Raji (cell line): ENCODE results near the gene CFAP61.

Experiments used
- POLR2A ChIP-seq: IDR thresholded peaks from 2 replicates; pipeline ENCODE4 v1.6.1; 2011; ENCODE audit warnings: low read depth, low read length, control low read depth; ENCODE audit not compliant: insufficient read depth

Gene CFAP61

DNA sequence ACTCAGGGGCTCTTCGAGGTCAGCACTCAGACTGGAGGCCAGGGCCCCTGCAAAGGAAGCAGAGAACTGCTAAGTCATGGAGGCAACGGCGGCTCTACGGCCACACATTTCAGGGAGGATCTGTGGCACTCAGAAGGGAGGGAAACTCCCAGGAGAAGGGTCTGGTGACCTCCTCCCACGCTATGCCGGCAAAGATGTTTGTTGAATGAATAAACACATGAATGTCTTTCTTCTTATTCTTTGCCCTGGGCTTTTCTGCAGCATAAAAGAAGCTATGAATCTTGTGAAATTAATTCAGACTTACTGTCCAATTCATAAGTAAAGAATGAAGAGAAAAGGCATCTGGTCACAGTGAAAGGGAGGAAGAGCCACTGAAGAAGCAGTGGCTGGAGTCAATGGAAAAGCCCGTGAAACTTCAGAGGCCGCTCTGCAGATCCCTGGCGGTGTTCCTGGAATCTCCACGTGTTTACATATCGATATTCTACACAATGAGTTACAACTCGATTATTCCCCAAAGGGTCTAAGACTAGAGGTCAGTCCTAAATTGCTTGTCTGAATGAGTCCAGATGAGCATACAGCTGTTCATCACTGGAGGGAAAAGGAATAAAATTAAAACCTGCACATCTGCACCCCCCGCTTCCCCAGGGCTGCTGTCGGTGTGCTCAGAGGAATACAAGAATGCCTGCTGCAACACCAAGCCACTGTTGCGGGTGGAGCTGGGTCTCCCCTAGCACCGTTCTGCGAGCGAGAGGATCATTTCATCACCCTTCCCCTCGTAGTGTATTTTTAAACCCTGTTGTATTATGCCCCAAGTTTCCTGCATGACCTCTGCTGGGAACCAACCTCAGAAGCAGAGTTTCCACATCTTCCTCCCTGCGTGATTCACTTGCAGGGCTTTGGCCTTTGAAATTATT, 341.1 kb downstream of the CFAP61 start:
- TF ChIP-seq POLR2A = no peak

DNA sequence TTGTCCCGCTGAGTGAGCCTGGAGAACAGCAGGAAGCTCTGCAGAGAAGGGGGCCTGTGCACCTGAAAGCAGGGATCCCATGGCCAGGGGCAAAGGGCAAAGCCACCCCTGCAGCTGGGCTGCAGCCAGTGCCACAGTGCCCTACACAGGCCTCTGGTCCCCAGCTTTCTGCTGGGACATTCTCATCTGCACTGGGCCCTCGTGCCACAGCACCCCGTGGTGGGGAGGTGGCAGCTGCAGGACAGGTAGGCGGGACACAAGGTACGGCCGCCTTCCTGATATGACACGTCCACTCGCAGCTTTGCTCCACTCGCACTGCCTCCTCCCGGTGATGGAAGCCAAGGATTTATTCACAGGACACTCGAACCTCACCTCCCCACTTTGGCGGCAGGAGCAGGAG, 342.8 kb downstream of the CFAP61 start:
- TF ChIP-seq POLR2A = no peak

DNA sequence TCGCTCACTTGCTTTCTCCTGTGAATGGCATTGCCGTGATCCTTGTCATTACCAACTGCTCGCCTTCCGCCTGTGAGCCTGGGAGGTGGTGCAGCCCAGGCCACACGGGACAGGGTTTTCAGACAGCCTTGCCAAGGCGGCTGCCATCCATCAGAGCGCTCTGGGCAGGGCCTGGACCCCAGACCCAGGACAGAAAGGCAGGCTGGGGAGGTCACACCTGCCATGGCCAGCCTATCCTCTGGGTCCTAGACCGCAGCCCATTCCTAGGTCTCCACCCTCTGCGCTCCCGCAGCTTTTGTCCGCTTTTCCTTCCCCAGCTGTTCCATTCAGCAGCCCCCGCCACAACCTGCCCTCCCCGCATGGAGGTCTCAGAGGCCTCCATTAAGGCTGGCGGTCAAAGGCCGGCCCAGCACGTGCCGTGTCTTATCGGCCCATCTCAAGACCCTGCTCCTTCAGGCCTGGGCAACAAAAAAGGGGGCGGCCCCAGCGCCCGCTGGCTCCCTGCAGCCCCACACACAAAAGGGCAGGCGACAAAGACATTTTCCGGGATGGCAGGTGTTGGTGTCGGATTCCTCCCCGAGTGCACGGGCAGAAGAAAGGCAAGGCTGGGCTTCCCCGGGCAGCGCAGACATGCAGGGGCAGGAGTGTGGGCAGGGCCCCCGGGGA, 343.7 kb downstream of the CFAP61 start:
- TF ChIP-seq POLR2A = no peak

DNA sequence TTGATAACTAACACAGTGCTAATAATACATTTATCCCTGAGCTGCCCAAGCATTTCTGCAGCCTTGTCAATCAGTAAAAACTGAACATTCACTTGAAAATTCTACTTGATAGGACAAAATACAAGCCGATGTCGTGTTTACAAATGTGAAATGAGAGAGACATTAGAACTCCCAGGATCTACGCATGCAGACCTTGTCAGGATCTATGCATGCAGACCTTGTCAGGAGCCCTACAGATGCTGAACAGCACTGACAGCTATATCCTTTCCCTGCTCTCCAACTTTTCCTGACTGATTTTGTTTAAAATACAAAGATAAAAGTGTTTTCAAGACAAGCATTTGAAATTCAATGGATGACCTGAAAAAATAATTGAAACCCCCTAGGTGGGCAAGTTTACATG, 344.5 kb downstream of the CFAP61 start:
- no peak for TF ChIP-seq POLR2A

DNA sequence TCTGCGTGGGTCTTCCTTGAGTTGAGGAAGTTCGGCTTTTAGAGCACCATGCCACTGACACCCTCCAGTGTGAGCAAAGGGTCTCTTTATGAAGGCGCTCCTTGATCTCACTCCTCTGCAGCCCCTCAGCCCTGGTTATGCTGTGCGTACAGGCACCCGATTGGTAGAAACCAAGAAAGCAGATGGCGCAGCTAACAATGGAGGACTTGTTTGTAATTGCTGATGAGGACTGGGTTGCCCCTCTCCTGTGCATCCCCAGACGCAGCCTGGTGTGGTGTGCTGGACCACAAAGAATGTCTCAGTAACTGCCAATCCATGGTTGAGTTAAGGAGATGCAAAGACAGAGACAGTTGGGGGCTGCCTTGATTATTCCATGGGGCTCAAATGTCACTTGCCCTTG, 345.8 kb downstream of the CFAP61 start:
- no peak for TF ChIP-seq POLR2A

DNA sequence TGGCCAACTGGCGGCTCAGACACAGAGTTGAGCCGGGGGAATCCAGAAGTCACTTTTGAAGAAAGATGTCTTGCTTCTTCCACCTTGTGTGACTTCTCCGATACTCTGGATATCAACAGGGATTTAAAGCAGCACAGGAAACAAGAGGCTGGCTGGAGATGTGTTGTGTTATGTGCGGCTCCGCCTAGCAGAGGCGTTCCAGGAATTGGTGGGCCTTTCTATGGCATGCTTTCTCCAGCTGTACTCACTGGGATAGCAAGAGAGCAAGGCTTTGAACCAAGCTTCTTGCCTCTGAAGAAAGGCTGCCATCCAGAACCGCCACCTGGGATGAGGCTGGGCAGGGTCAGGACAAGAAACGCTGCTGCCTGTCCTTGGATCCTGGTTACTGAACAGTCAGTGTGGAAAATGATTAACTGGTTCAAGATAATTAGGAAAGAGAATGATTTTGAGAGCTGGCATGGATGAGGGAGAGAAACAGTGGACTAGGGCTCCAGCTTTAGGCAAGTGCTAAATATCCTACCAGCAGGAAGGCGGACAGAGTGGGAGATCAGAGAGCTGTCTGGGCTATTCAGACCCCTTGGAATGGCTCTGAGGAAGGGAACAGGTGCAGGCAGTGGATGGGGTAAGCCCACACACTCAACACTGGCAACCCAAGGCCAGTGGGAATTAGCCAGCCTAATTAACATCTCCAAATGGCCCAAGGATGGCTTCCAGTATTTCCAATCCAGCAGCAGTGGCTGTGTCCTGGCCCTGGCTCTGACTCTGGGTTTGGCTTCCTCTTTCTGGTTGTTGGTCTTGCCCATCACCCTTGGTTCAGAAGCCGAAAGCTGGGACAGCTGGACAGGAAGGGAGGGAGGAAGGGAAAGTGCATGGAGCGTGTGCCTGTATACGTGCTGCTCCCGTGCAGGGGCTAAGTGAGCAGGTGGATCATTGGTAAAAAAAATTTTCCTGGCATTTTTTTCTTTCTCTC, 347.5 kb downstream of the CFAP61 start:
- TF ChIP-seq POLR2A = no peak

DNA sequence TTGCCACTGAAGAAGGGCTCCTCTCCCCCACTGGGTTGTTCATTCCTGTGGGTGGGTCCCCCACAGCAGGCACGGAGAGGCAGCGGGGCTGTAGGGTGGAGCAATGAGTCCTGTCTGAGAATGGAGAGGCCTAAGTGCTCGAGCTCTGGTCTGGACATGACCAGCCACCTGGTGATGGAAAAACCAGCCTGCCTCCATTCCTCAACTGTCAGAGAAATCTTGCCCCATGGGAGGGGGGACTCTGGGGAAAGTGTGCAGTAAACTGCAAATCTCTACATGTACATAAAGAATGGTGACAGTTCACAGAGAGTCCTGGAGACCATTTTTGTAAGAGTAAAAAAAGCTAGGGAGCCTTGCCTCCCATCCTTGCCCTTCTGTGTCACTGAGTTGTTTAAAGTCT, 349.7 kb downstream of the CFAP61 start:
- TF ChIP-seq POLR2A = no peak

DNA sequence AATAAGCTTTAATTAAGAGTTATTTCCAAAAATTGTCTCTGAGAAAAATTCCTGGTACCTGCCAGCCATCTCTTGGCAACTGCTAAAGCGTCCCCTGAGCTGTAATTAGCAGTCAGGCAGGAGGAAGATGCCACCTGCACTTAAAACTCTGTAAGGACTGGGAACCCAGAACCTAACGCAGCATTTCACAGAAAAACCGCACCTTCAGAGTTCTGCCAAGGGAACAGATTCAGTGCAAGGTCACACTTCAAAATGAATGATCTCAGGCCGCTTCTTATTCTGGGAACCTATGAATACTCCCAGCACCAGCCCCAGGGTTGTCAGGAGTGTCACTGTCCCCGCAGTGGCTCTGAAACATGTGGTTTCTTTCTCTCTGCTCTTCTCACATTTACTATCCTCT, 352.3 kb downstream of the CFAP61 start:
- TF ChIP-seq POLR2A = no peak

DNA sequence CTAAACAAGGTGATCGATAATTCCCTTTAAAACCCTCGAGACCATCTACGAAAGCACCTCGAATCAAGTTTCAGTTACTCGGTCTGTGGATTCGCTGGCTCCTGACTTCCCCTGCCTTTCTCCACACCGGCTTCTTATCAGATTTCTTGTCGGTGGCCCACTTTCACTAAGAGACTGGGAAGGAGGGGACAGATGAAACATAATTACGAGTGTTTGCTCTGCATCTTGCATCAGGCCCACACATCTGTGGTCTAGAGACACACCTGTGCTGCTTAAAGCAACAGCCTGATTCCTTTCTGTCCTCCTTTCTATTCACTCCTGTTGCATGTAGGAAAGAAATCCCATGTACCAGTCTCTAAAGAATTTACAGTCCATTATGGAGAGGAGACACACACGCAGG, 353.3 kb downstream of the CFAP61 start:
- TF ChIP-seq POLR2A = no peak

DNA sequence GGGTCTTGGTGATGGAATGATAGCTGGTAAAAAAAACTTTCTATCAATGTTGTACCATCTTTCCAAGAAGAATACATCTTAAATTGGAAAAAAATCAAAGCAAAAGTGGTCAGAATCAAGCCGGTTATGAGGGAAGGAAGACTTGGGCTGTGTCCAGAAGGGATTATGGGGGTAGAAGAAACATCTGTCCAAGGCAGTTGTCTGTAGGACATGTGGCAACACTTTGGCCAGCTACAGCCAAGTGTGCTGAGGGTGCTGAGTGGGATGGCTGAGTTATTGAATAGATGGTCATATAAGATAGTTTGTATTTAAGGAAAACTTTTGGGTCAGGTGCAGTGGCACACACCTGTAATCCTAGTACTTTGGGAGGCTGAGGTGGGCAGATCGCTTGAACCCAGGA, 354.0 kb downstream of the CFAP61 start:
- no peak for TF ChIP-seq POLR2A

DNA sequence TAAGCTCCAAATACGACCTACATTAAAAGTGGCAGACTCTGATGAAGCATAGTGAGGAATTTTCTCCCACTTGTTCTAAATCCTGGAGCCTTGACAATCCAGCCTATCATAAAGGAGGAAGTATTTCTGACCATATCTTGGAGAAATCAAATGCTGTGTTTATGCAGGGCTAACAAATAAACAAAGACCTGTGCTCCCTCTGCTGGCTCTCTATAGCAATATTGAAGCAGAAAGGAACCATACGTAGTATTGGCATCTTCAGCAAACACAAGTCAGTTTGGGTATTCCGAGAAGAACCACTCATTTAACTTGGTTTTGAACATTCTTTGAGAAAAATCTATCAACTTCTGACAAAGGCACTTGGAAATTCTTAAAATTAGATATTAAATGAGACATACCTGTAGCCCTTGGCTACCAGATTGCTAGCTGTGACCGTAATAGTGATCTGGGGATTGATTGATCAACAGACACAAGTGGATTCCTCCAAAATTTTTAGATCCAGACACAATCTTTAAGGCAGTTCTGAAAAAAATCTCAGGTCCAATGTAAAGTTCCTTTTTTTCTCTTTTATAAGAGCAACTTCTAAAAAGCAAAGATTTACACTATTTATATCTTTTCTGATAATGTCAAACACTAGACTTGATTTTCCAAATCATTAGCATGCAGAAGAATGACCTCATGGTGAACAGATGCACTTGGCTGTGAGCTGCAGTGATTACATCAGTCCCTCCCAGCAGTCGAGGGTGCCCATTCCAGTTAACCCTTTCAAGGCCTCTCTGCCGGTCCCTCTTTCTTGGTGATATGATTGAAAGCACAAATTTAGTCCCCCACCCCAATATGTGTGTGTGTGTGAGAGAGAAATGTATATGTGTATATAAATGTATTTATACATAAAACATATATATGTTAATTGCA, 355.8 kb downstream of the CFAP61 start:
- TF ChIP-seq POLR2A = no peak

DNA sequence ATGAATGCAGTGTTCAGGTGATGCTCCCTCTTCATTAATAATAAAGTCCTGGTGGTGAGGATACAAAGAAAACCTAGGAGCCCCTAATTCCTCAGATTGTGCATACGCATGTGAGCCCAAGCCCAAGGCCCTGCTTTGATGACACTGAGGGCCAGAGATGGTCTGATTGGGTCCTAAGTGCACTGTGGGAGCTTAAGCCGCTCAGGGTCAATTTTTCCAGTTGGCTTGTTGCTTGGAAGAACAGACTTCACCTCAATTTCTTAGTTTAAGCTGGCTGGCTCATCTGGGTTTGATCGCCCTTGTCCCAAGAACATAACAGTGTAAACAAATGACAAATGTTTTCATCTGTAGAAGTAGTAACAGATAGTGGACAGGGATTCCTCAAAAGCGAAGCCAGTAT, 357.0 kb downstream of the CFAP61 start:
- TF ChIP-seq POLR2A = no peak
